Measurements from ENCODE around the gene FOXB2.

Gene FOXB2

GRCh38 chr9:77063645-77064285 lies 44.3 kb downstream of the FOXB2 start:
- peak; percentile 46 for DNase-seq (ENCODE audit: low read depth)
- H3K4me3 ChIP-seq (ENCODE audit: control insufficient read depth, low read depth, low read length): no peak overlapping the region
- no peak for TF ChIP-seq CTCF (IDR thresholded peaks at IDR 0.05; ENCODE audit: control insufficient read depth, insufficient read depth, low read depth, low read length, missing control alignments)

DNA sequence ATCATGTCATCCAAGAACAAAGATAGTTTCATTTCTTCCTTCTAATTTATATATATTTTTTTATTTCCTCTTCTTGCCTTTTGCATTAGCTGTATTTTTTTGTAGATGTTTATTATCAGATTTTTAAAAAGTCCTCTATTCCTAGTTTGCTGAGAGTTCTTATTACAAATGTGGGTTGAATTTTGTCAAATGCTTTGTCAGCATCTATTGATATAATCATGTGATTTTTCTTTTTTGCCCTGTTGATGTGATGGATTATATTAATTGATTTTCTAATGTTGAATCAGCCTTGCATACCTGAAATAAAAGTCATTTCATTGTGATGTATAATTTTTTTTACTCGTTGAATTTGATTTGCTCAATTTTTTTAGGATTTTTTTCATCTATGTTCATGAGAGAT lies 46.9 kb downstream of the FOXB2 start:
- no peak overlapping the region for H3K4me3 ChIP-seq (ENCODE audit: control insufficient read depth, low read depth, low read length)
- TF ChIP-seq CTCF (IDR thresholded peaks at IDR 0.05; ENCODE audit: control insufficient read depth, insufficient read depth, low read depth, low read length, missing control alignments): no peak
- DNase-seq (ENCODE audit: low read depth): no peak
